GM19372 (cell line): ENCODE data around the gene SOX2.

Source experiments
- ATAC-seq: cut with Tn5 transposase; IDR thresholded peaks from one replicate; pipeline ENCODE4 v1.9.1; 2021; ENCODE audit warnings: mild to moderate bottlenecking, low read depth, moderate library complexity; ENCODE audit not compliant: unreplicated experiment

SOX2 gene

DNA sequence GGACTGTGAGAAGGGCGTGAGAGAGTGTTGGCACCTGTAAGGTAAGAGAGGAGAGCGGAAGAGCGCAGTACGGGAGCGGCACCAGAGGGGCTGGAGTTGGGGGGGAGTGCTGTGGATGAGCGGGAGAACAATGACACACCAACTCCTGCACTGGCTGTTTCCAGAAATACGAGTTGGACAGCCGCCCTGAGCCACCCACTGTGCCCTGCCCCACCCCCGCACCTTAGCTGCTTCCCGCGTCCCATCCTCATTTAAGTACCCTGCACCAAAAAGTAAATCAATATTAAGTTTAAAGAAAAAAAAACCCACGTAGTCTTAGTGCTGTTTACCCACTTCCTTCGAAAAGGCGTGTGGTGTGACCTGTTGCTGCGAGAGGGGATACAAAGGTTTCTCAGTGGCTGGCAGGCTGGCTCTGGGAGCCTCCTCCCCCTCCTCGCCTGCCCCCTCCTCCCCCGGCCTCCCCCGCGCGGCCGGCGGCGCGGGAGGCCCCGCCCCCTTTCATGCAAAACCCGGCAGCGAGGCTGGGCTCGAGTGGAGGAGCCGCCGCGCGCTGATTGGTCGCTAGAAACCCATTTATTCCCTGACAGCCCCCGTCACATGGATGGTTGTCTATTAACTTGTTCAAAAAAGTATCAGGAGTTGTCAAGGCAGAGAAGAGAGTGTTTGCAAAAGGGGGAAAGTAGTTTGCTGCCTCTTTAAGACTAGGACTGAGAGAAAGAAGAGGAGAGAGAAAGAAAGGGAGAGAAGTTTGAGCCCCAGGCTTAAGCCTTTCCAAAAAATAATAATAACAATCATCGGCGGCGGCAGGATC is at the start of gene SOX2:
TSS of gene SOX2 (plus strand) at position 601 of the 811 bp plus-strand sequence. CDS start 436 bp downstream, outside the sequence.
- ATAC-seq: no peak

DNA sequence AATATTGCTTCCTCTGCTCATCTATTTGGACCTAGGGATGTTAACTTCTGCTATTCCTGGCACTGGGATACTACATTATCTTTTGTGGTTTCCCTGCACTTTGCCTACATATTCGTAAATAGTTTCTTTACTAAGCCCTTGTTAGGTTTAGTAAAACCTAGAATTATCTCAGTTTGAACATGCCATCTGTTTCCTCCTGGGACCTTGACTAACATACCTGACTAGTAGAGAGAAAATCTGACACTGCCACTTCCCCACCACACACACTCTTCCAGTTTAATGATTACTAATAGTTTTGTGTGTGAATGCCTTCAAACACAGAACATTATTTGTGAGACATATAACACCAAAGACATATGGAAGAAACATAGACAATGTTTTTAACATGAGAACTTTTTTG is 28.2 kb upstream of the SOX2 start:
- ATAC-seq: no peak

DNA sequence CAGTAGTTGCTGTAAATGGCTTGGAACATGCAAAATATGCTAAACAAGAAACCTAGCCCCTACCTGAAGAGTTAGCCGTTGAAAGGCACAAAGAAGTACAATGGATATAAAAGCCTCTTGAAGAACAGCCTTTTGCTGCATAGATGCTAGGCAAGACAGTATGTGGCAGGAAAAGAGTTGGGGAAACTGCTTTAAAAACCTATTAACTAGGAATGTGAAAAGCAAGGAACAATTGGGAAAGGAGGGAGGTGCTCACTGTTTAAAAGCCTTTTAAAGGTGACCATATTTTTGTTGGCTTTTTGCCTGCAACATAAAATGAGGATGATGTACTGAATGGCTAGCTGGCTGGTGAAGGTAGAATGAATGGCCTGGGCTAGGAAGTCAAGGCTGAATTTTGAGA is 24.5 kb upstream of the SOX2 start:
- no peak for ATAC-seq

DNA sequence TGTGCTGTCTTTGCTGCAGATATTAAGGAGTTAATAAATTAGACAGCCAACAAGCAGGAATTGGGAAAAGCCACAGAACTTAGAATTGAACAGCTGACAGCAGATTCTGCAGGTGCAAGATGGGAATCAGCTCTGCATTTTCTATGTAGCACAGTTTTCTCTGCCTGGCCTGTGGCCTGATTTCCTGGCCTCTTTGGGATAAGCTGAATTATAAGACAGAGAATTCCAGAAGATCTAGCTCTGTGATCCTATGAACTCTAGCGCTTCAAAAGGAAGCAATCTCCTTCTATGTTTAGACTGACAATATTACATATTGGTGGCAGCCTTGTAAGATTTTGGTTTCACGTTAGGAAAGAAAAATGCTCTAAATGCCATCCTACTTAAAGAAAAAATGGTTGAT is 24.0 kb upstream of the SOX2 start:
- ATAC-seq: no peak

DNA sequence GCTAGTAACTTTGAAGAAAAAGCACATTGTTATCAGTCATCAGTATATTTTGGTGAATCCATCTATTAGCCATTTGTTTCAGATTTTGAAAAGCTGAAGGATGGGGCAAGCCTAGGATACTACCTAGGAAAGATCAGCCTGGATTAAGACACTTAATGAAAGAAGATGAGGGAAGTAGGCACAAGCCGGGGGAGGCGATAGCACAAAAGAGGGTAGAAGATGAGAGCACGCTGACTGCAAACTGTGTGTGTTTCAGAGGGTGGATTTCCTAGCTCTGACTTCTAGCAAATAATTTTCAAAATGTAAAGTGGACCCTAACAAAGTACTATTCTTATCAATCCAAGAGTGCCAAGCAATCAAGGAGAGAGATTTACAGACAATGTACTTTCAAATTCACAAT is 22.2 kb upstream of the SOX2 start:
- no peak for ATAC-seq

DNA sequence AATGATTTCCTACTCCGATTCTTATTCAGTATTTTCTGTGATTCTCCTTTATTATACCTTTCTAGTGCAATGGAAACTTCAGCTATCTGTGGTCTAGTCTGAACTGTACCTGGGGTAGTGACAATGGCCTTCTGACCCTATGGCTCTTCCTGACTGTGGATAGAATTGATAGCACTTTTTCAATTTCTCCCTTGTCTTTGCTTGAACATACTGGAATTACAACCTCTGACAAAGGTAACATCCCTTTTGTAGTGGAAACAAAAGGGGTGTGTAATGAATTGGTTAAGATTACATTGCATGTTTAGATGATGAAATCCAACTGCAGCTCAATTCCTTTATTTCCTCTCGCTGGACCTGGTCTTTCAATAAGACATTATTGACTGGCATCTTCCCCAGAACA is 21.0 kb upstream of the SOX2 start:
- no peak for ATAC-seq

DNA sequence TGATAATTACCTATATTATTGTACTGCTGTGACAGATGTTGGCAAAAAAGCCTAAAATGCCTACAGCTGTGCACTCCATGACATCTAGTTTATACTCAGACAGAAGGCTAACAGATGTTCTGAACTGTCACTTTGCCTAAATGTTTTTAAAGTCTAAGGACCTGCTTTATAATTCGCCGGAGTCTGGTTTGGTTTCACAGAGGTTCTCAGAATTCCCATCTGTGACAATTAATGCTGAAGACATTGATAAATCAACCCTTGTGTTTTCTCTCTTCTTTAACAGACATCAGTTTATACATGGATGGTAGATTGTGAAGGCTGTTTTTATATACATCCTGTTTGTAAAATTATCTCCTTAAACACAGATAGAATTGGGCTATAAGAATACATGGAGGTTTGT is 19.8 kb upstream of the SOX2 start:
- ATAC-seq: no peak

DNA sequence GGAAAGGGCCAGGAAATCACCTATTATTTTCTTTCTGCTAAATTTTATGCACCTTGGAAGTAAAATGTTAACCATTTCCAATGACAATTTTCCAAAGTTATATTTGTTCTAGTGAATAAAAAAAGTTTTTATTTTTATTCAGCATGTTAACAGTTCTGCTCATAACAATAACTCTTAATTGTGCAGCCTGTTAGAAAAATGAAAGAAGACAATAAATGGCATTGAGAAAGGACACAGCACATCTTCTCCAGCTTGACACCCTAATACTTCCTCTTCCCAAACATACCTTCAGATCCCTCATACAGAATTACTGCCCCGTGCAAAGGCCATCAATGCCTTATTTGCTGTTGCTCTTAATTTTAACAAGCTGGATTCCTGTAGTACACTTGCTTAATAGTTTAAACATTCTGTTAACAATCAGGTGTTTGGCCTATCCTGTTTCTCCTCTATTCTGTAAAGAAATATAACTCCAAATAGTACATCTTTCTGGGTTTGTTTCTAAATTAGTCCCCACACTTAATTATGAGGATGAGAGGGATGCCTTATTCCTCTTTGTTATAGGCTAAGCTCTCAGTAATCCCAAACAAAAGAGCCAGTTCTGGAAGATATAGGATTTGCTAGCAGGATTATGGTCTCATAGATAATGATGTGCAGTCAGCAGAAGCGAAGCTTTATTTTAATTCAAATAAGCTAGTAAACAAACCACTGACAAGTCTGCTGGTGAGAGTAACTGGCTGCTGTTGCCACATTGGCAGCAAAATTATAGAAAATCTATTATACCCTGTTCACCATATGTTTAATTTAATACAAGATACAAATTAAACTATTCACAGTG is 19.2 kb upstream of the SOX2 start:
- ATAC-seq: no peak

DNA sequence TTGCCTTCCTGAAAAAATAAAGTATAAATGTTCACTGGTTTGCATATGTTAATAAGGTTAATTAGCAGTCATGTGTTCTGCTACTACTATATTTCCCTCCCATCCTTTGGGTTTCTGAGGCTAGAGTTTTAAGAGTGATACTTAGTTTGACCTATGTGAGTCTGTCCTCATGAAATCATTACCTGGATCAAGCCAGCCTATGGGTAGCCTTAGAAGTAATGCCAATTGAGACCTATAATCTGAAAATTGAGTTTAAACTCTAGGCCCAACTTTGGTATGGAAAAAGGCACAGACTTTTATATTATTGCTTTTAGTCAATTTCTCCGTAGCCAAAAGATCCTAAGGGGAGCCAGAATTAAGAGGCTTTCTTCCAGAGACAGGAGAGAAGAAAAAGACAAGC is 18.4 kb upstream of the SOX2 start:
- no peak for ATAC-seq

DNA sequence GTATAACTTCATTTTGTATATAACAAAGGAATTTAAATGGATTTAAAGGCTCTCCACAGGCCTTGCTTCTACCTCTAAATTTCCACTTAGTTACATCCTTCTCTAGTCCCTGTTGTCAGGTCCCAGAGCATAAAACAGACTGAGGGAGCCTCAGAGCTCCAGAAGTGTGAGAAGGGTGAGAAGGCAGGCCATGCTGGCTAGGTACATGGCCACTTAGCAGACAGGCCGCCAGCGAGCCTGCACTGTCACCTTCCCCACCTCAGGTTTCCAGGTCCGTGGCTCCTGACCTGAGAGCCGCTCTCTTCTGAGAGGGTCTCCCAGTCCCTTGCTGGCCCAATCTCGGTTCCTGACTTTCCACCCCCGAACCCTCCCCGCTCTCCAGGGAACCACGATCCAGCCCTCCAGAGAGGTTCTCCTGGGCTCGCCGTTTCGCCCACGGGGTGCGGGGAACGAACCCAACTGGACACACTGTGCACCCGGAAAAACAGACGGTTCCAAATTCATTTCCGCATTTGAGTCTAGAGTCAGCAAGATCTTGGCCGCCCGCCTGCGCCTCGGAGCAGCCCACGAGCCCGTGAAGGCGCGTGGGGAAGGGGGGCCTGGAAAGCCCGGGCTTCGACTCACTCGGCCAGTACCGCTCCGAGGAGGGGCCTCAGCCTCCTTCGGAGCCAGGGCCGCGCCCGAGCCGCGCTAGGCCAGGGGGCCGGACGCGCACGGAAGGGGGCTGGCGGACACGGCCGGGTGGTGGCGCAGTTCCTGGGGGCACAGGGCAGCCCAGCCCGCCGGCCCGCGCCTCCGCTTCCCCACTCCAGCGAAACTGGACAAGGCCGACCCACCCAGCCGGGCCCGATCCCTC is 16.7 kb upstream of the SOX2 start:
- ATAC-seq: no peak

DNA sequence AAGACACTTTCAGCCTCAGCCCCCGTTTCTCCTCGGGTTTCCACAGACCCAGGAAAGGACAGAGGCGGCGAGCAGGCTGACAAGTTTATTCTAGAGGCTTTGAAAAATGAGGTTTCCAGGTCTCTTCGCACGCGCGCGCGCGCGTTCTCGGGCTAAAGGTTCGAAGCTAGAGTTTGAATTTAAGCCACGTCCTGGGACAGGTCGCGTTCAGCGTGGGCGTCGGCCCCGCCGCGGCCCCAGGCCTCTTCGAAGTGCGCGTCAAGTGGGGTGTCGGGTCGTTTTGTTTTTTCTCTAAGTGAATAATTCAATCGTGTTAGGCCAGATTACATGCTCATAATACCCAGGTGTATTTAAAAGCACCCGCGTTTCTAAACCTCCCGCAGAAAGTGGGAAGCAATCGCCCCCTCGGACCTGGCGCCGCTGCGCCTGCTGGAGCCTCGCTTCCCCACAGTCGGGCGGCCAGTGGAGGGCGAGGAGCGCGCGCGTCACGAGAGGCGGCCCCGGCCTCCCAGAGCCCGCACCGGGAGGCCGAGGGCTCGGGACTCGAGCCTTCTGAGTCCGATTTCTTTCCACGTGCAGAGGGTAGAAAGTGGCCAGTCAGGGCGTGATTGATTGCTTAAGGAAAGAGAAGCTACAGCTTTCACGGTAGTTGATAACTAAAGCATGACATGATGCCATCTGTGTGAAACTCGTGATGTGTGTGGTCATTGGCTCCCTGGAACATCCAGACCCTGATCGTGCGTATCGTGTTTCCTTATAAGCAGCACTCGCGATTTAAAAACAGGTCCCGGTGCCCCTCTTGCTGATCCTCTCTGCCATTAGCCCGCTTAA is 15.8 kb upstream of the SOX2 start:
- ATAC-seq: no peak

DNA sequence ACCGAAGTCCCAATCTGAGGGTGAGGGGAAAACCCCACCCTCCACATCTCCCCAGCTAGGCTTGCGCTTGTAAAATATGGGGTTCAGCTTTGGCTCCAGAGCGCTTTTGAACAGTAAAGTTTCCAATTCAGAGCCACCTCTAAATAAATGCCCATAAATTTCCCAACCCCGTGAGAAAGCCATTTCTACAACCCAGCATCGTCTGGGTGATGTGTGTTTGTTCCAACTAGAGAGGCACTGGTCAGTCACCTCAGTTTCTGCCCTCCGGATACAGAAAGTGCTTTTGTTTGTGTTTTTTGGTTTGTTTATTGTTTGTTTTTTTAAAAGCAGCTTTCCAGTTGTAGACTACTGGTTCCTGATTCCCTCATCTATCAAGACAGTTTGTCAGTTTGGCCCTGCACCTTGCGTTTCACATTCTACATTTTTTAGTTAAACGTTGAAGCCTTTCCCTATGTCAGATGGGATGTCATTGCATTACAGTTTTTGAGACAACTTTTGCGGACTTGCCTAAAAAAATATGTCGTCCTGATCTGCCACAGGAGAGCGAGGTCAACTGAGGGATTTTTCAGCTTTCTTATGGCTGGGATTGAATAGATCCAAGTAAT is 15.0 kb upstream of the SOX2 start:
- ATAC-seq: no peak

DNA sequence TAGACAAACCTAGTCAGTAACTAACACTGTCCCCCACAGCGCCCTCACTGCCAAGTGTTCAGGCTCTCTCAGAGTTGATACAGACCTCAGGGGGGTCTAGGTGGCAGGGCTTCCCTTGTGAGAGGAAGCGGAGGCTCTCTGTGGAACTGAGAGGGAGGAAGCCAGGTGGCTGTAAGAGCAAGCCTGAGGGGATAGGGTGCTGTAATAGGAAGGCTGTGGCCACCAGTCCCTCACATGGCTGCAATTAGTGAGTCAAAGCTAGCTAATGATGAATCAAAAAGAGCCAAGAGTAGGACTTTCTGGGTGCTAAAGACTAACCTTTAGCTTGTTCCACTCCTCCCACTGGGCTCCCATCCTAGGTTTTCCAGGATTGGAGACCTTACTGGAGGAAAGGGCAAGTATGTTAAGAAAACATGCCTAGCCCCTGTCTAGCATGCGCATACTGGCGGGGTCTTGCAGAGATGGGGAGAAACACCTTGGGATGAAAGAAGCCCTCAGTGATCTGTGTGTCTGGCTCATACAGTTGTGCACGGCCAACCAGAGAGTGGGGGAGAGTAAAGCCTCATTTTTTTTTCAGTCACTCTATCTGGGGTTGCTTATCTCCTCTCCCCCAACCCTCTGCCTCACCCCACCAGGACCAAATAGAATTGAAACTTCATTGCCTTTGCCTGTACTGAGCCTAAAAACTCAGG is 13.3 kb upstream of the SOX2 start:
- no peak for ATAC-seq

DNA sequence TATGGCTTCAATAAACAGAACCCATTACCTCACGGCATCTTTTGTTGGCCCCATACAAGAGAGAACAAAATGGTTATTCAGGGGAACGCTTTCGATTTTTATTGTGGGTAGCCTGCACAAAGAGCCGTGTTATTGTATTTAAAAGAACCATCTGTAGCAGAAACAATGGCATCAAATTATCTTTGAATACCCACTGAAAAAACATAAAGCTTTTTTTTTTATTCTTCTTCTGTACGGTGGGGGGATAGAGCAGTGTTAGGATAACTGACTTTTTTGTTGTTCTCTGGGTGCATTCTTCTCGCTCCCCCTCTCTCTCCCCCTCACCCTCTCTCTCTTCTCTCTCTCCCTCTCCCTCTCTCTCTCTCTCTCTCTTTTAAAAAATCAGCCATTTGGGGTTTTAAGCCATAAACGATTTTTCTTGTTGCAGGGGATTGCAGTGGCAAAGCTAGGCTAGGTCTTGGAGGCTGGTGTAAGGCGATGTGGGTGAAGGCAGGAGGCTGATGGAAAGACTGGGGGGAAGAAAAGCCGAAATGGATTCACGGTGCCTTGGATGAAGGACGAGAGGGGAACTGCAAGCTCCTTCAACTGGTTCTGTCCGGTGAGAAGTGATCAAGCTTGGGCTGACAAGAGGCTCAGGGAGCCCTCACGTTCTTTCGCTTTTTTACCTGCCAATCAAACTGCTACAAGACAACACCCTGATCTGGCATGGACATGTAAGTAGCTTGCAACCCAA is 12.4 kb upstream of the SOX2 start:
- ATAC-seq: no peak

DNA sequence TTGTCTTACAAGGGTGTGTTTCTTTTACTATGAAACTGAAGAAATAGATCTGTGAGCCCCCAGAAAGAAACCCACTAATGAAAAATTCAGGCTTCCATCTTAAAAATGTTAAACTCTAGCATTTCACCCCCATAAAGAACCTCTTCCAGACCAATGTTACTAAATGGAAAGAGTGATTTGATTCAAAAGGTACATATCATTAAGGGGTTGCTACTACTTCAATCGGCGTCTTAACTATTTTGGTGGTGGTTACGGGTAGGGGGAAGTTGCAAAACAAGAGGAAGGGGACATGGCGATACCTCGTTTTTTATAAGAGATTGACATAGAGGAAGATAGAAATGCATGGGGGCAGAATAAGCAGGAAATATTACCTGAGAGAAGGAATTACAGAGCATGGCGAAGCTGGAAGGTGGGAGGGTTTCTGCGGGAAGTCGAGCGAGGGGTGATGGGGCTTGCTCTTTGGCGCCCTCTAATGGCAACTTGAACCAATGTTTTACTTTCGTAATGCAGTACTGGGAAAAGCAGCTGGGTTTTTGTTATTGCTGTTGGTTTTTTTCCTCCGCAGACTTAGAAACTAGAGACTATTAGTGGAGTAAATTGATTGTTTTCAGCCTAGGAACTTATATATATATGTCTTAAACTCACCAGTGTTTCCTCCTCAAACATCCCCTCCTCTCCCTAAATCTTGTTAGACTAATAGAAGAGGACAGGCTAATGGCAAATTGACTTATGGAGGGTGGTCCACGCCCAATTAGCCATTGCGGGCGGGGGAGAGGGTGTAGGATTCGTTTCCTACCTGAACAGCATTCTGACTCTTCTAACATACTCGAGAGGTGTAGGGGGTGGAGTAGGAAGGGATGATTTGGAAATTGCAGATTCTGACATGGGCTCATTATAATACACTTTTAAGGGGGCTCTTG is 11.3 kb upstream of the SOX2 start:
- no peak for ATAC-seq

DNA sequence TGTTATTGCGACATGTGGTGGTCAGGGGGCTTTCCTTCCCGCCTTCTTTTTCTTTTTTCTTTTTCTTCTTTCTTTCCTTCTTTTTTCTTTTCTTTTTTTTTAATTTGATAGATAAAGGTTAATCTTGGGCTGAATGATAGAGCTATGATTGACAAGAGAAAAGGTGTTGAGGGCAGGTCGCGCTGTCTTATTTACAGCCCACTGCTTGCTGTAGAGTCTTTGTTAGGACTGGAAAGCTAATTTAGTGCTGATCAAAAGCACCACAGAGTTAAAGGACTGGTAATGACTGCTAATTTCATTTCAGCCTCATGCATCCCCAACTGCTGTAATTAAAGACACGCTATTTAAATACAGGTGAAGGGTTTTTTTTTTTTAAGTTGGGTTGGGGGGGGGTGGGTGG is 10.6 kb upstream of the SOX2 start:
- no peak for ATAC-seq
